ENCODE results near the gene TRPM1.

TRPM1 gene

DNA sequence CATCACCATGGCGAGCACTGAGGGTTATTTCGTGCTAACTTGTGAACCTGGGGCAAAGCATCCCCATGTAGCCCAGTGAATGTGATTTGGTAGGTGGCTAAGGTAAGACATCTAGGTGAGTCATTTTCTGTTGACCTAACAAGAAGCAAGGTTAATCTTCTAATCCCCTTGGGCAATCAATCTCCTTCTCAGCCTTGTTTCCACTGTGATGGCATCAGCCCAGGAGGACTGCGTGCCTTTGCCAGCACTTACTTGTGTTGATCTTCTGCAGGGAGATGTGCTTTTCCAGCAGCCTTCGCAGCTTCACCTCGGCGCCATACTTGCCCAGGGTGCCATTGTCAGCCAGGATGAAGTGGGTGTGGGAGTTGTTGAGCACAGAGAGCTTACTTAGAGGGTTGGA lies 35.7 kb downstream of the TRPM1 start:
- no peak overlapping the region for H3K18ac ChIP-seq (ENCODE audit: low read length)
- no peaks in the 10 kb centered on the region for H3K27me3 ChIP-seq (ENCODE audit: insufficient read depth, low read length)
- H3K4me3 ChIP-seq (ENCODE audit: low read depth, low read length) = no peak overlapping the region
- no peak overlapping the region for H2BK120ac ChIP-seq (ENCODE audit: insufficient read depth, low read length, poor library complexity)
- no peak overlapping the region for H3K23ac ChIP-seq (ENCODE audit: low read length)
- H2BK12ac ChIP-seq (ENCODE audit: low read length) = no peak overlapping the region
- H3K9ac ChIP-seq (ENCODE audit: low read length) = no peak overlapping the region
- H2BK5ac ChIP-seq (ENCODE audit: low read depth, low read length, poor library complexity) = no peak overlapping the region
- H3K4ac ChIP-seq (ENCODE audit: low read depth, low read length) = no peak overlapping the region
- H3K27ac ChIP-seq (ENCODE audit: low read depth, low read length) = no peak overlapping the region
- H3K79me1 ChIP-seq (ENCODE audit: low read length) = no peaks in the 10 kb centered on the region
- H3K4me2 ChIP-seq (ENCODE audit: low read length) = no peak overlapping the region
- no peak overlapping the region for H4K8ac ChIP-seq (ENCODE audit: low read depth, low read length)
- H3K14ac ChIP-seq (ENCODE audit: low read length) = no peak overlapping the region
- no peak overlapping the region for H2AFZ ChIP-seq (ENCODE audit: insufficient read depth, low read length, poor library complexity)
- DNase-seq = no peak
- no peak overlapping the region for H4K12ac ChIP-seq (ENCODE audit: low read depth, low read length)
- H4K91ac ChIP-seq (ENCODE audit: low read depth, low read length) = no peak overlapping the region
- H3K79me2 ChIP-seq (ENCODE audit: control insufficient read depth, insufficient read depth, low read length, poor library complexity) = no peaks in the 10 kb centered on the region
- WGBS (ENCODE audit: extremely low coverage, insufficient coverage, insufficient read length) = no CpG with 5 or more reads among the region's 6 CpGs
- H3K4me1 ChIP-seq (ENCODE audit: control insufficient read depth in 1 of 2, insufficient read depth in 2 of 2, low read length in 2 of 2) = no peaks in the 10 kb centered on the region
- H3K36me3 ChIP-seq (ENCODE audit: control insufficient read depth in 1 of 2, insufficient read depth in 2 of 2, low read length in 2 of 2) = no peaks in the 10 kb centered on the region
- no peak overlapping the region for H2AK5ac ChIP-seq (ENCODE audit: low read length)
- H3K9me3 ChIP-seq (ENCODE audit: insufficient read depth, low read depth, low read length) = no peaks in the 10 kb centered on the region

DNA sequence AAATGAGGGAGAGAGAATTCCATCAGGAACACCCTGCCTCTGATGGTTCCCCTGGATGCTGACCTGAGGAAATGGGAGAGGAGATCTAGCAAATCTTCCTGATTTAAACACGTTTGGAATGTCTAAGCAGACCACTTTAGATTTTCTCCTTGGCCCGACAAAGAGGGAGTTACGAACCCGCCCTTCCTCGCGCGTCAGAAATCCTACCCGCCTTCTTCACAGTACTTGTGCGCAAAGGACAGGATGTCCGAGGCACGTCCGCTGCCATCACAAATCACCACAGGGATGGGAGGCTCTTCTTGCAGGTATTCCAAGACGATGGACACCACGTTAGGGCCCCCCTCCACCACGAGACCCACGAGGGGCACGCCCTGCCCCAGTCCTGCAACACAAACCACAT lies 38.6 kb downstream of the TRPM1 start:
- Histone ChIP-seq H4K91ac (ENCODE audit: low read depth, low read length) (no peak overlapping the region), H3K4ac (ENCODE audit: low read depth, low read length) (no peak overlapping the region), H4K12ac (ENCODE audit: low read depth, low read length) (no peak overlapping the region), H3K79me1 (ENCODE audit: low read length) (no peaks in the 10 kb centered on the region), H3K9ac (ENCODE audit: low read length) (no peak overlapping the region), H3K4me1 (ENCODE audit: control insufficient read depth in 1 of 2, insufficient read depth in 2 of 2, low read length in 2 of 2) (no peaks in the 10 kb centered on the region), H2BK5ac (ENCODE audit: low read depth, low read length, poor library complexity) (no peak overlapping the region), H3K27me3 (ENCODE audit: insufficient read depth, low read length) (no peaks in the 10 kb centered on the region), H3K36me3 (ENCODE audit: control insufficient read depth in 1 of 2, insufficient read depth in 2 of 2, low read length in 2 of 2) (no peaks in the 10 kb centered on the region), H2AK5ac (ENCODE audit: low read length) (no peak overlapping the region), H3K4me2 (ENCODE audit: low read length) (no peak overlapping the region), H3K9me3 (ENCODE audit: insufficient read depth, low read depth, low read length) (no peaks in the 10 kb centered on the region), H3K79me2 (ENCODE audit: control insufficient read depth, insufficient read depth, low read length, poor library complexity) (no peaks in the 10 kb centered on the region), H4K8ac (ENCODE audit: low read depth, low read length) (no peak overlapping the region), H3K14ac (ENCODE audit: low read length) (no peak overlapping the region), H2AFZ (ENCODE audit: insufficient read depth, low read length, poor library complexity) (no peak overlapping the region), H3K18ac (ENCODE audit: low read length) (no peak overlapping the region), H2BK120ac (ENCODE audit: insufficient read depth, low read length, poor library complexity) (no peak overlapping the region), H3K4me3 (ENCODE audit: low read depth, low read length) (no peak overlapping the region), H3K27ac (ENCODE audit: low read depth, low read length) (no peak overlapping the region), H3K23ac (ENCODE audit: low read length) (no peak overlapping the region), H2BK12ac (ENCODE audit: low read length) (no peak overlapping the region)
- DNase-seq = no peak
- WGBS (ENCODE audit: extremely low coverage, insufficient coverage, insufficient read length) = no CpG with 5 or more reads among the region's 17 CpGs

DNA sequence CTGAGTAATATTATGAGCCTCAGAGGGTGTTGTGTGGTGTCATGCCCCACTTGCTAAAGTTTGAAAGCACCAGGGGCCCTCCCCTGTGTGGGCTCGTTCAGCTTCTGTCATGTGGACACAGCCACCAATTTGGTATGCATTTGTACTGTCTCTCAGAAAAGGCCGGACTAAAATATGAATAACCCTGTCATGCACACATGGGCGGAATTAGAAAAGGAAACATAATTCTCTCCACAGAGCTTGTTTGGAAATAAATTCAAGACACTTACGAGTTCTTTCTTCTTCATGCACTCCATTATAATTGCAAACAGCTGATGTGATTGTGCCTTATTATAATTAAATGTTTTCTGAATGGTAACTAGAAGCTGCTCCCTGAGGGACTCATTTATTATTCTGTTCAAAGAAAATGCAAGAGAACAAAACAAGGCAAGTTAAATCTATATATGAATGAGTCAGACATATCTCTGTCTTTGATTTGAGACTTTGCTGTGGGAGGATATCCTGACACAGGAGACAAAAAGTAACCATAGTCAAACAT lies 39.1 kb downstream of the TRPM1 start:
- Histone ChIP-seq H3K4me2 (ENCODE audit: low read length) (no peak overlapping the region), H2BK12ac (ENCODE audit: low read length) (no peak overlapping the region), H3K23ac (ENCODE audit: low read length) (no peak overlapping the region), H3K4me3 (ENCODE audit: low read depth, low read length) (no peak overlapping the region), H2BK5ac (ENCODE audit: low read depth, low read length, poor library complexity) (no peak overlapping the region), H3K4me1 (ENCODE audit: control insufficient read depth in 1 of 2, insufficient read depth in 2 of 2, low read length in 2 of 2) (no peaks in the 10 kb centered on the region), H3K9me3 (ENCODE audit: insufficient read depth, low read depth, low read length) (no peaks in the 10 kb centered on the region), H3K27me3 (ENCODE audit: insufficient read depth, low read length) (no peaks in the 10 kb centered on the region), H4K91ac (ENCODE audit: low read depth, low read length) (no peak overlapping the region), H3K9ac (ENCODE audit: low read length) (no peak overlapping the region), H3K79me1 (ENCODE audit: low read length) (no peaks in the 10 kb centered on the region), H3K27ac (ENCODE audit: low read depth, low read length) (no peak overlapping the region), H3K36me3 (ENCODE audit: control insufficient read depth in 1 of 2, insufficient read depth in 2 of 2, low read length in 2 of 2) (no peaks in the 10 kb centered on the region), H4K12ac (ENCODE audit: low read depth, low read length) (no peak overlapping the region), H3K18ac (ENCODE audit: low read length) (no peak overlapping the region), H3K4ac (ENCODE audit: low read depth, low read length) (no peak overlapping the region), H2AFZ (ENCODE audit: insufficient read depth, low read length, poor library complexity) (no peak overlapping the region), H2BK120ac (ENCODE audit: insufficient read depth, low read length, poor library complexity) (no peak overlapping the region), H2AK5ac (ENCODE audit: low read length) (no peak overlapping the region), H3K14ac (ENCODE audit: low read length) (no peak overlapping the region), H3K79me2 (ENCODE audit: control insufficient read depth, insufficient read depth, low read length, poor library complexity) (no peaks in the 10 kb centered on the region), H4K8ac (ENCODE audit: low read depth, low read length) (no peak overlapping the region)
- no CpG with 5 or more reads among the region's 4 CpGs for WGBS (ENCODE audit: extremely low coverage, insufficient coverage, insufficient read length)
- no peak for DNase-seq

DNA sequence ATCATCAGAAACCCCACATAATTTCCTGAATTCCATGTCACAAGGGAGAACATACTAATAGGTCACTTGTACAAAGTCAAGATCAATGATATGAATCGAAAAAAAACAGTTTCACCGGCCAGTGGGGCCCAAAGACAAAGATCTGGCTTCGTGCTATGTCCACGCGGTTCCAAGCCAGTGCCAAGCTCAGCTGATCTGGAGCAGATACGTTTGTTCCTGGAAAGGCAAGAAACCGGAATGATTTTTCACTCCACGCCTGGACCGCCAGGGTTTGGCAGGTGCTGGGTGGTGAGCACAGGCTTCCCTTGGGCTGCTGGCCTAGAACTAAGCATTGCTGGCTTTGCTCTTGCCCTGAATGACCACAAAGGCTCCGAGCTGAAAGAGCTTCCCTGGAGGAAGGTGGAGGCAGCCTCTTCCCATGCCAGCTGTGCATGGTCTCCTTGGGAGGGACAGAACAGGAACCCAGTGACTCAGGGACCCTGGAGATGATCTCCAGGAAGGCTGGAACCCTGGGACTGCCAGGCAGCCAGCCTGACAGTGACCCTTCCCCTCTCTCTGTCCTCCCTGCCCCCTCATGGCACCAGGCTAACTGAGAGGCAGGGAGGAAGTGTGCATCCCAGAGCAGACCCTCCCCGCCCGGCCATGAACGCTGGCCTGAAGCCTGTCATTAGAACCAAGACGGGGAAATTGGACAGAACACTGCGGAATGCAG lies 40.9 kb downstream of the TRPM1 start:
- no peak overlapping the region for H3K4ac ChIP-seq (ENCODE audit: low read depth, low read length)
- no peak overlapping the region for H3K27ac ChIP-seq (ENCODE audit: low read depth, low read length)
- WGBS (ENCODE audit: extremely low coverage, insufficient coverage, insufficient read length) = no CpG with 5 or more reads among the region's 15 CpGs

More for the DNA sequence above, 40.9 kb downstream of the TRPM1 start:
- Histone ChIP-seq H2AFZ (ENCODE audit: insufficient read depth, low read length, poor library complexity) (no peak overlapping the region), H3K4me3 (ENCODE audit: low read depth, low read length) (no peak overlapping the region), H3K4me1 (ENCODE audit: control insufficient read depth in 1 of 2, insufficient read depth in 2 of 2, low read length in 2 of 2) (no peaks in the 10 kb centered on the region), H3K23ac (ENCODE audit: low read length) (no peak overlapping the region), H4K8ac (ENCODE audit: low read depth, low read length) (no peak overlapping the region), H3K18ac (ENCODE audit: low read length) (no peak overlapping the region), H2BK120ac (ENCODE audit: insufficient read depth, low read length, poor library complexity) (no peak overlapping the region), H3K36me3 (ENCODE audit: control insufficient read depth in 1 of 2, insufficient read depth in 2 of 2, low read length in 2 of 2) (no peaks in the 10 kb centered on the region), H3K79me2 (ENCODE audit: control insufficient read depth, insufficient read depth, low read length, poor library complexity) (no peaks in the 10 kb centered on the region), H3K14ac (ENCODE audit: low read length) (no peak overlapping the region), H3K79me1 (ENCODE audit: low read length) (no peaks in the 10 kb centered on the region), H2AK5ac (ENCODE audit: low read length) (no peak overlapping the region), H2BK5ac (ENCODE audit: low read depth, low read length, poor library complexity) (no peak overlapping the region), H3K9me3 (ENCODE audit: insufficient read depth, low read depth, low read length) (peaks cover 2% of the 10 kb centered on the region), H3K27me3 (ENCODE audit: insufficient read depth, low read length) (no peaks in the 10 kb centered on the region), H4K12ac (ENCODE audit: low read depth, low read length) (no peak overlapping the region), H2BK12ac (ENCODE audit: low read length) (no peak overlapping the region), H4K91ac (ENCODE audit: low read depth, low read length) (no peak overlapping the region), H3K4me2 (ENCODE audit: low read length) (no peak overlapping the region), H3K9ac (ENCODE audit: low read length) (no peak overlapping the region)
- no peak for DNase-seq
